Keratinocyte (primary cell): ENCODE measurements around the gene ASTN2. TPM values are rescaled to one million over a fixed set of nuclear protein-coding genes. Genes with fewer than 3 reads are reported as not detected.

Experiments
- DNase-seq: peaks from one replicate; pipeline ENCODE4 v3.0.0-alpha.2; 2011; ENCODE audit warnings: low read depth, missing footprints, low spot score
- FAIRE-seq: peaks from 2 replicates; lab custom pipeline; 2011; peaks lifted over from hg19 to GRCh38; lab: Jason Lieb, UNC
- H2AFZ ChIP-seq: 2 replicates; pipeline ENCODE4 v1.6.0; 2012; ENCODE audit warnings: low read length, control low read depth, inconsistent platforms; ENCODE audit not compliant: control insufficient read depth
- H3K27ac ChIP-seq: 2 replicates; pipeline ENCODE4 v1.5.1; 2011; ENCODE audit warnings: low read length; ENCODE audit not compliant: control insufficient read depth, insufficient read depth
- H3K27me3 ChIP-seq: 3 replicates; pipeline ENCODE4 v1.6.0; 2011; ENCODE audit warnings: low read length; ENCODE audit not compliant: control insufficient read depth, insufficient read depth; ENCODE audit errors: extremely low read depth
- H3K36me3 ChIP-seq, 2 experiments: 2 replicates in 1 of 2; 3 replicates in 1 of 2; pipeline ENCODE4 v1.5.1; 2011; ENCODE audit warnings: low read length in 2 of 2, mild to moderate bottlenecking in 1 of 2; ENCODE audit not compliant: control insufficient read depth in 2 of 2, insufficient read depth in 2 of 2; ENCODE audit errors: extremely low read depth in 1 of 2
- H3K4me1 ChIP-seq: 3 replicates; pipeline ENCODE4 v1.5.1; 2011; ENCODE audit warnings: low read length; ENCODE audit not compliant: control insufficient read depth, insufficient read depth; ENCODE audit errors: extremely low read depth
- H3K4me2 ChIP-seq: 3 replicates; pipeline ENCODE4 v1.6.0; 2011; ENCODE audit warnings: low read depth, low read length; ENCODE audit not compliant: control insufficient read depth, insufficient read depth; ENCODE audit errors: extremely low read depth
- H3K4me3 ChIP-seq, 3 experiments: fragments of 200-600 bp in 1 of 3; sonication (generic) in 1 of 3; 2 replicates in 2 of 3; 3 replicates in 1 of 3; pipeline ENCODE4 v1.5.1; 2011 to 2016; ENCODE audit warnings: low read length in 3 of 3, mild to moderate bottlenecking in 3 of 3, control low read depth in 2 of 3, inconsistent platforms in 1 of 3, low read depth in 1 of 3, mixed read lengths in 1 of 3, mixed run types in 1 of 3, moderate library complexity in 1 of 3; ENCODE audit not compliant: control insufficient read depth in 2 of 3, insufficient read depth in 2 of 3; ENCODE audit errors: extremely low read depth in 1 of 3
- H3K79me2 ChIP-seq: 2 replicates; pipeline ENCODE4 v1.6.0; 2012; ENCODE audit warnings: low read length; ENCODE audit not compliant: control insufficient read depth, insufficient read depth
- H3K9ac ChIP-seq: 3 replicates; pipeline ENCODE4 v1.6.0; 2011; ENCODE audit warnings: low read length; ENCODE audit not compliant: control insufficient read depth, insufficient read depth; ENCODE audit errors: extremely low read depth
- H3K9me1 ChIP-seq: 3 replicates; pipeline ENCODE4 v1.6.0; 2011; ENCODE audit warnings: low read length; ENCODE audit not compliant: control insufficient read depth, insufficient read depth; ENCODE audit errors: extremely low read depth
- H3K9me3 ChIP-seq: 2 replicates; pipeline ENCODE4 v1.5.1; 2012; ENCODE audit warnings: low read depth, low read length; ENCODE audit not compliant: control insufficient read depth
- H4K20me1 ChIP-seq: 3 replicates; pipeline ENCODE4 v1.6.0; 2011; ENCODE audit warnings: low read length; ENCODE audit not compliant: control insufficient read depth, insufficient read depth; ENCODE audit errors: extremely low read depth
- CTCF ChIP-seq, 3 experiments: IDR thresholded peaks in 1 of 3; conservative IDR thresholded peaks in 1 of 3; optimal IDR thresholded peaks in 1 of 3; 2 replicates in 2 of 3; 3 replicates in 1 of 3; pipeline versions ENCODE3 to v1.5.1; 2011; ENCODE audit warnings: low read length in 3 of 3, mild to moderate bottlenecking in 3 of 3, moderate library complexity in 2 of 3, control low read depth in 1 of 3, inconsistent platforms in 1 of 3; ENCODE audit not compliant: insufficient read depth in 2 of 3; ENCODE audit errors: extremely low read depth in 1 of 3
- EZH2 ChIP-seq: IDR thresholded peaks from one replicate; pipeline ENCODE4 v1.6.1; 2012; ENCODE audit warnings: inconsistent platforms, mild to moderate bottlenecking, low read length, moderate library complexity
- dilution Hi-C: fragments of 300-500 bp; cut with MboI; formaldehyde crosslinking; loops from one replicate; pipeline ENCODE4 v1.7.0; 2020; ENCODE audit warnings: low sequenced_read_pairs; ENCODE audit not compliant: extremely low pct_ligation_motif_present
- polyA plus RNA-seq, 5 experiments: library from polyadenylated mRNA; depleted of rRNA in 3 of 5; stranded (reverse) in 3 of 5; stranded (forward) in 1 of 5; unstranded in 1 of 5; fragments of >200 nt; gene quantifications; 1 replicate in 1 of 5; 2 replicates in 3 of 5; 3 replicates in 1 of 5; pipeline versions ENCODE4 v1.2.1 to v1.2.3, GENCODE V29; 2011 to 2012; ENCODE audit warnings: missing spikeins in 2 of 5, low read depth in 1 of 5, low replicate concordance in 1 of 5

The ASTN2 gene
- polyA plus RNA-seq, 1 donor (not counting 4 experiments of a cell fraction or from before 2014, with no cell fraction given) = 0.31 TPM

- Histone ChIP-seq H3K4me2 (no peak overlapping the region), H3K4me1 (no peaks in the 10 kb centered on the region), H3K36me3 (no peaks in the 10 kb centered on the region), H3K9me1 (no peaks in the 10 kb centered on the region), H3K9ac (no peak overlapping the region), H3K27me3 (no peaks in the 10 kb centered on the region), H3K27ac (no peak overlapping the region), H3K9me3 (no peaks in the 10 kb centered on the region), H2AFZ (no peak overlapping the region), H3K79me2 (no peaks in the 10 kb centered on the region), H4K20me1 (no peaks in the 10 kb centered on the region), H3K4me3 (no peak overlapping the region)
- DNase-seq (no peak), FAIRE-seq (no peak)
- dilution Hi-C loops = no loop called here
- TF ChIP-seq EZH2 (no peak), CTCF (optimal IDR thresholded peaks at IDR 0.05 in 1 of 3, IDR thresholded peaks at IDR 0.05 in 1 of 3, conservative IDR thresholded peaks at IDR 0.05 in 1 of 3; ENCODE audit: extremely low read depth in 1 of 3, insufficient read depth in 2 of 3, low read length in 3 of 3) (no peak)
Measured at GRCh38 chr9:117008461-117008860, 406.4 kb downstream of the ASTN2 start.

GRCh38 chr9:117002686-117003085 lies 412.2 kb downstream of the ASTN2 start:
- no peaks in the 10 kb centered on the region for H3K36me3 ChIP-seq
- H3K4me3 ChIP-seq = no peak overlapping the region
- no peaks in the 10 kb centered on the region for H3K27me3 ChIP-seq
- H3K9me1 ChIP-seq = no peaks in the 10 kb centered on the region
- H3K79me2 ChIP-seq = no peaks in the 10 kb centered on the region
- H2AFZ ChIP-seq = no peak overlapping the region
- DNase-seq (no peak), FAIRE-seq (no peak)
- H3K27ac ChIP-seq = no peak overlapping the region
- no peaks in the 10 kb centered on the region for H4K20me1 ChIP-seq
- no peak for TF ChIP-seq EZH2
- no peak for TF ChIP-seq CTCF (optimal IDR thresholded peaks at IDR 0.05 in 1 of 3, IDR thresholded peaks at IDR 0.05 in 1 of 3, conservative IDR thresholded peaks at IDR 0.05 in 1 of 3; ENCODE audit: extremely low read depth in 1 of 3, insufficient read depth in 2 of 3, low read length in 3 of 3)
- H3K4me2 ChIP-seq = no peak overlapping the region
- dilution Hi-C loops = no loop called here
- H3K4me1 ChIP-seq = no peaks in the 10 kb centered on the region
- H3K9ac ChIP-seq = no peak overlapping the region
- no peaks in the 10 kb centered on the region for H3K9me3 ChIP-seq
